Measurements from ENCODE around the gene RAD9A.

The RAD9A gene

DNA sequence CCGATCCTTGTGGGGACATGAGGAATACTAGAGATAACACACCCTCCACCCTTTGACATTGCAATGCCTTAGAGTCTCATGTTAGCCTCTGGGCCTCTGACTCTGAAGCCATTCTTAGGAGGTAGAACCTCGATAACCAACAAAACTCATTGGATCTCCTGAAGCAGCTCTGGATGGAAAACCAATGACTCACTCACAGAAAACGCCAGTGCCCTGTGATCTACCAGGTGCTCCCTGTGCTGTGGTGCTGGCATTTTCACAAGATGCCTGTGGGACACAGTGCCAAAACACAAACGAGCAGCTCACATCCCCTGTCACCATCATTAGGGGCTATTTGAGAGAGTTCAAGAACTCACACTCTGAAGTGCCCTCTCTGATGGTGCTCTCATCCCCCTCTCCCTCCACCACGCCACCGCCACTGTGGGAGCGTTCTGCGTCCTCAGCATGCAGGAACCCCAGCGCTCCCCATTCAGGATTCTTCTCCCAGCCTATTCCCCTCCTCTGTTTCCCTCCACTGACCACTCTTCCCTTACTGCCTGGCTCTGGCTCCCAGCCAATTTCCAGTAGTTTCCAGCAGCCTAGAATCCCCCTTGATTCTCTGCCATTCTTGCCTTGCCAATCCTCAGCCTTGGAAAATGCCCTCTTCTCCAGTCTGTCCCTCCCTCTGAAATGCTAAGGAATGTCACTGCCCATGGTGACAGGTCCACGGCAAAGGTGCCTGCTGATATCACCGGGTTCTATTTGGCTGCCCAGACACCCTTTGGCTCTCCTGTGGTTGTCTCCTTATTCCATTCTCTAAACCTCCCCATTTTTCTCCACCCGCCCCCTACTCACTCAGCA lies 33.7 kb upstream of the RAD9A start:
- no peak for DNase-seq

- no peak for DNase-seq
Observed at GRCh38 chr11:67364169-67364568, 27.6 kb upstream of the RAD9A start.

GRCh38 chr11:67364783-67365722 lies 26.7 kb upstream of the RAD9A start:
- no peak for DNase-seq

GRCh38 chr11:67365736-67366444 lies 25.9 kb upstream of the RAD9A start:
- no peak for DNase-seq

DNA sequence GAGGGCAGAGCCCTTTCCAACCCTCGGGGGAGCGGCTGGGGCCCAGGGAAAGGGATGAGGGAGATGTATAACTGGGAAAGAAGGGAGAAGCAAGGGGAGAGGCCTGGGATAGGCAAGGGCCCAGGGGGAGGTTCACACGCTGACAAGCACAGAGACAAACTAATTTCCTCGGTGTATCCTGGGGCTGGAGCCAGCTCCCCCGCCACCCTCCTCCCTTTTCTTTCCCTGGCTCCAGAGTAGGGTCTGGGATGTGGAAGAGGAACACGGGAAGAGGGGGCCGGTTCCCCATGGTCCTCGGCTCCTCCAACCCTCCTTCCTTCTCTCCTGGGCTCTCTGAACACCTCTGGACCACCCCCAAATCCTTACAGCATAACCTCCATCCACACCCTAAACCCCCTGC lies 25.2 kb upstream of the RAD9A start:
- no peak for DNase-seq

GRCh38 chr11:67366961-67367760 lies 24.6 kb upstream of the RAD9A start:
- no peak for DNase-seq

GRCh38 chr11:67367761-67368227 lies 24.0 kb upstream of the RAD9A start:
- no peak for DNase-seq

- no peak for DNase-seq
Observed at GRCh38 chr11:67368621-67369020, 23.2 kb upstream of the RAD9A start.

DNA sequence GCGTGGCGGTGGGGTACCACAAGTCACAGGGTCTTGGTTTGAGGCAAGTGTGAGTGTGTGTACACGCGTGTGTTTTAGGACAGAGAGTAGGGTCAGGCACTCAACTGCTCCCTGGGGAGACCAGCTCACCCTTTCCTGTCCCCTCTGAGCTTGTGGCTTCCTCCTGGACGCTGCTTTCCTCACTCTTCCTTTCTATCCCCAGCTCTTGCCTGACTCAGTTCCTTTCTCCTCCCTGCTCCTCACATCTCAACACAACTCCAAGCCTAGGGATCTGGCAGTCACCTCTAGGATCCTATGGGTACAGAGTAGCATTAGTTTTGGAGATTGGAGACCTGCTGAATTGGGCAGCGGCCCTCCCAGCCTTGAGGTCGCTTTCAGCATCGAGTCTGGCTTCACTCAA lies 22.5 kb upstream of the RAD9A start:
- no peak for DNase-seq

DNA sequence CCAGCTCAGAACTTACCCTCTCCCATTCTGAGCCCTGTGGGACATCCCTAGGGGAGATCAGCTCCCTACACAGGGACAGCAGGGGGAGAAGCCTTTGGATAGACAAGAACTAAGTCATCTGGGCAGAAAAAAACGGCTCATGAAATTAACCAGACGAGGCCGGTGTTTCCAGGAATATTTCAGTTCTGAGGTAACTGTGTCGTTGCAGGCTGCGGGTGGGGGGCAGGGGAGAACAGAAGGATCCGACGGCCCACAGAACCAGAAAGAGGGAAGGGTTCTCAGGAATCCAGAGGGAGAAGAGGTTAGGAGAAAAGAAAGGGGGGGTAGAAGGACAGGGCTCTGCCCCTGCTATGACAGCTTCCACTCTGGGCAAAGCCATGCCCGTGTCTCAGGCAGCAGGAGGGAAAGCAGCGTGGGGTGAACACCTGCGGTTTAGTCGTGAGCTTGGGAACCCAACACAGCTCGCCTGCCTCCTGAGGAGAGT lies 21.9 kb upstream of the RAD9A start:
- no peak for DNase-seq

DNA sequence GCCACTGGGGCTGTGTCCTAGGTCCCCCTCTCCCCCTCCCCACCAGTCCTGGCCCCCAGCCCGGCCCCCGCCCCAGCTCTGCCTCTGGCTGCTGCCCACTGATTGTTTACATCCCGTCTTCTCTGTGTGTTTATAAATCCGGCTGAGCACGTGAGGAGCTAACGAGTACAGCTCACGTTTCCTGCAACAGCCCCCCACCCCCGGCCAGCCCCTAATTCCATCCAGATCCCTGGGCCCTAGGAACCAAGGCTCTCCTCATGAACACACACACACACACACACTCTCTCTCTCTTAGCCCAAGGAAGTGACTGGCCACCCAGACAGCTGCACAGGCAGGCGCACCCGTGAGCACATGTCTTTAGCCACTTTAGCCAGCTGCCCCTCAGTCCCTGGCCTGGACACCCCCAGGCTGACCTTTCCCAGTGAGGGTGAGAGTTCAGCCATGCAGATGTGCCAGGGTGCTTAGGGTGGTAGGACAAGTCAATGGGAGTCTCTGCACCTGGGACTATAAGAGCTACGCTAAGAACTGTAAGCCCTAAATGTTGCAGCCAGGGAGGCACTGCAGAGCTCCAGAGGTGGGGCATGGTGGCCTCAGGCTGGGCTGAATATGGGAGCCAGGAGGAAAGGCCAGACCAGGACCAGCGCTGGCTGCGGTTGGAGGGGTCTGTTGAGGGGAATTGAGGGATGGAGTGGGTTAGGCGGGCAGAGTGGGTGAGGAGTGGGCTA lies 21.3 kb upstream of the RAD9A start:
- DNase-seq, result no peak

- peak; percentile 70 for DNase-seq
Observed at GRCh38 chr11:67371189-67371910, 20.4 kb upstream of the RAD9A start.

DNA sequence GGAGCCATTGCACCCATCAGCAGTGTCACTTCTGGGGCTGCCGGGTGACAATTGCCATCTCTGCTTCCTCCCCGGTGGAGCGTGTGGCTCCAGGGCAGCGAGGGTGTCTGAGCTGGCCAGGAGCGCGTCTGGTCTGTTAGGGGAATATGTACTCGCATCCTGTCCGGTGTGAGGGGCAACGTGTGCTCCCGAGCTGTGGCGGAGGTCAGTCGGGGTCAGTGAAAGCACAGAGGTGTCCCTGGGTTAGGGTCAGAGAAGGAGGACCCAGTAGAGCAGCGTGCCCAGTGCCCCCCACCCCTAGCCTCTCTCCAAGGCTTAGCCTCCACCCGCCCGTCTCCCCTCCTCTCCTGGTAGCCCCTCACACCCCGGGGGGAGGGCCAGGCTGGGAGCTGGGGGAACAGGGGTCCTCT lies 19.9 kb upstream of the RAD9A start:
- DNase-seq, result no peak

- DNase-seq, result no peak
Observed at GRCh38 chr11:67372321-67372992, 19.3 kb upstream of the RAD9A start.

DNA sequence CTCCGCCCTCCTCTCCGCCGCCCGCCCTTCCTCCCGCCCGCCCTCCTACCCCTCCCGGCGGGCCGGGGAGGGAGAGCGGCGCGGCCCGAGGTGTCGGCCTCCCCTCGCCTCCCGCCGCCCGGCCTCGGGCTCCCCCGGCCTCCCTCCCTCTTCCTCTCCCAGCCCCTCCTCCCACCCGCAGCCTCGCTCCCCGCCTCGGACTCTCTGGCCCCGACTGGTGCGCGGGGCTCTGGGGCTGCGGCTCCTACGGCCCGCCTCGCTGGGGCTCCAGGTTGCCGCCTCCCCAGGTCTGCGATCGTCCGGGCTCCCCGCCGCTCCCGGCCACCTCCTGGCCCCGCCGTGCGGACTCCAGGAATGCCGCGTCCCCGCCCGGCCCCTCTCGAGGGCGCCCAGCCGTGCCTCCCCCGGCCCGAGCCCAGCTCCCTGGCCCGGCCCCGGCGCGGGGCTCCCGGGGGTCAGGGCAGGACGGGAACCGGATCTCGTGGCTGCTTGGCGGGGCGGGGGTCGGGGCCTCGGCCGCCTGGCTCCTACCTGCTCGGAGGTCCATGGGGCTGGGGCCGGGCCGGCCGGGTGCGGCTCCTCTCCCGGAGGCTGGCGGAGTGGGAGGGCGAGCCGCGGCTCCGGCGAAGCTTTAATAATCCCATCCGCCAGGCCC lies 18.7 kb upstream of the RAD9A start, which contains the start of gene CLCF1:
CLCF1 (minus strand) TSS at position 606 of the 655 bp plus-strand sequence; CDS start at position 547, 59 bp downstream.
- DNase-seq, result peak; percentile 64

DNA sequence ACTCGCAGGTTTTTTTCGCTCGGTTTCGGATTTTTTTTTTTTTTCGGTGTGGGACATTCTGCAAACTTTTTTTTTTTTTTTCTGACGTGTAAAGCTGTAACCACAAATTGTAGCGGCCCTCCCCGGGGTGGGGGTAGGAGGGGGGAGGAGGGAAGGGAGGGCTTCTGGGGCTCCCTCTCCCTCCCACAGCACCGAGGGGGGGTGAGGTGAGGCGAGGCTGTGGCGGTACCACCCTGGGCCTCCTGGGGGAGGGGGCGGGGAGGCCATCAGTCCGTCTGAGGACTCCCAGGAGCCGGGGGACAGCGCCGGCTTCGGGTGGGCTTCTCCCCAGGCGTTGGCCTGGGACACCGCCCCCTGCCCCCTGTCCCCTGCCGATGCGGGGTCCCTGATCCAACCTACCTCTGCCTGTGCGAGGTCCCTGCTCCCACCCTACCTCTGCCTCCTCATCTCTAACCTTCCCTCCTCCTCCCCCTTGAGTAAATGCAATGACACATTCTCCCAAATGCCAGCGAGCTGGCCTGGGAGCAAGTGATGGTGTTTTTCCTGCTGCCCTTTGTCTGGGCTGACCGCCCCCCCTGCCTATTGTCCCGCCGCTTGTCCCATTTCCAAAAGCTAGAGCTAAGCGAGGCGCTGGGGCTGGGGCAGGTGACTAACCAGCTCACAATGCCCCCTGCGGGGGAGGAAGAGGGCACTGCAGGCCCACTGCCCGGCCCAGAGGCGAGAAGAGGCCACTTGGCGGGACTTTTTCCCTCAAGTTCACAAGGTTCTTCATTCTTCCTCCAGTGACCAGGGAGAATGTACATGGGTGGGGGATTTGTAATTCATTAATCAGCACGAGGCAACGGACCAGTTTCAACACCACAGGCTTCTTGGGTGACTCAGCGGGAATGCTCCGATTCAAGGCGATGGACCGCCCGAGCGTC lies 17.9 kb upstream of the RAD9A start:
- DNase-seq, result peak; percentile 96

DNA sequence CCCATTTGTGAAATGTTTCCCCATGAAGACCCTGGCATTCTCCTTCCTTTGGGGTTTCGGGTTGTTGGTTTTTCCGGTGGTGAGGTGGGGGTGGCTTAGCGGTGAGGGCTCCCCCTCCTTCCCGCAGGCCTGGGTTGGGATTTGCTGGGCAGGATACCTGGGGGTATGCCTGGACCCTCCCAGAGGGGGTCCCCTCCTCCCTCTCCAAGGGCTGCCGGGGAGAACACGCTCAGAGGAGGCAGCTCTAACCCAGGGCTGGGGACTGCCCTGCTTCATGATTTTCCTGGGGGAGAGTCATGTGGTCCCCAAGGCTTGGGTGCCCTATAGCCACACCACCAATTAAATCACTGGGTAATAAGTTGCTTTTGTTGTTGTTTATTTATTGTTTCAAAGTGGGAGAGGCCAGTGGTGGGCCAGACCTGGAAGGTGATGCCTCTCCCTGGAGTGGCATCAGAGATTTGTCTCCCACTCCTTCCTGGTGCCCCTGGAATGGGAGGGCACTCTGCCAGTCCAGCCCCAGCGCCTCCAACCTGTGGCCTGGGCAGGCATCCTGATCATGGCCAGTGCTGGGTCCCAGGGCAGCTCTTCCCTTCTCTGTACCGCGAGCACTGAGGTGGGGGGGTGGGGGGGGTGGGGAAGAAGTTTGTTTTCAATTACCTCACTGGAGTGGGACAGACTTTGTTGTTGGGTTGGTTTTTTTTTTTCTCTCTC lies 17.1 kb upstream of the RAD9A start:
- no peak for DNase-seq

Measured in suppressor macrophage treated with lipopolysaccharide for 4 hours (primary cell).